ENCODE data around the gene TBC1D4.

TBC1D4 gene

DNA sequence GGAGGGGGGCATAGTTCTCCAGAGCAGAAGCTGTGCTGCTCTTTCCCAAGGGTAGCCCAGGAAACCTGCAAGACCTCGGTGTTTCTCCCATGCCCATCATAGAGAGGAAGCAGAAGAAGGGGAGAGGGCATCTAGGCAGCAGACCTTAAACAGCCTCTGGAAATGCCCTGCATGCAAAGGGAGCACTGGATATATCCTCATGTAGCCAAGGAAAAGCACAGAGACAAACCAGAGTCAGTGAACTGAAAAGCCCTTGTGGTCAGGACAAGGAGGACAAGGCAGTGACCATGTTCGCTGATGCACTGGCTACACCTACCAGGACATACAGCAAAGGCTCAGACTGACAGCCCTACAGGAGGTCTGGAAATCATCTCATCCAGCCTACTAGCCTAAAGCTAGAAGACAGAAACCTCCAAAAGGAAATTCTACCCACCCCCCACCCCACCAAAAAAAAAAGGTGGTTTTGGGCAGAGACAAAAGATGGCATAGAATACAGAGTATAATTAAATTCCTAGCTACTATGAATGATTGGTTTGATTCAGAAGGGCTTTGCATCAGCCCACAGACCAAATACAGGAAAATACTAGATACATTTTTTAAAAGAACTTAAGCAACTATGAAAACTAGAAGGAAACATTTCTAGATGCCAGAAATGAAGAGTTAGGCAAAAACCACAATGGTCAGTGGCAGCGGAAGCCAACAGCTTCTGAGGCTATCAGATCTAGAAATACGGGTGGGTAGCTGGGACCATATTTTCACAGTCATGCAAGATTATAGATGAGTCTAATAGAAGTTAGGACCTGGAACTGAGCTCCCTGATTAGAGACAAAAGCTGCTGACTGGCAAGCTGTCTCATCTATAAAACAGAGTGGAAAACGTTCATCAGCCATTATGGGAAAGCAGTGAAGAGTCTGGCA is 4.4 kb upstream of the TBC1D4 start:
- DNase-seq = peak; percentile 16

DNA sequence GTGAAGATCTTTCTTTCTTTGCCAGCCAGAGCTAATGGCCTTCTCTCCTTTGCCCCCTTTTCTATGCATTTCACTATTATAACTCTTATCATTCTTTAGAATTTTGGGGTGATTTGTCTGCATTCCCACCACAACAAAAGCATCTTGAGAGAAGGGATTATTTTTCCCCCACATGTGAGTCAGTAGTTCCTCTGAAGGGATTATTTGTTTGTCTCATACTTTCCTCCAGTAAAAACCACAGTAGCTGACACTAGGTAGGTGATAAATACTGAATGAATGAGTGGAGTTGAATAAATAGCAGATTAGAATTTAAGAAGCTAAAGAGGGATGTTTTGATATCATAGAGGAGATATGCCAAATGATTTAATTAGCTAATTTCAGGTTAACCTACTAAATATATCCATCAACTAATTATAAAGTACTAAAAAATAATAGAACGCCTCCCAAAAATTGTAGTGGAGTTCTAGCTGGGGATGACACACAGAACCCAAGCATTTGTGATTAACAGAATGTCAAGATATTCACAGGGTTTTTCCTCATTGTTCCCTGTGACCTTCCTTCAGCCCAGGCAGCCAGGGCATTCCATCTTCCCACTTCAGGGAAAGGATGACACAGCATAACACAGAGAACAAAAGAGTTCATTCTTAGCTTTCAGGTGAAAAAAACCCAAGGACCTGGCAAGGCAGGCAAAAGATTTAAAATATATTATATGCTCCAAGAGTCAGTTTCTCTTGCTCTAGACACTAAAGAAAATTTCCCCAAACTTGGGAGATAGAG is 3.5 kb upstream of the TBC1D4 start:
- DNase-seq = peak; percentile 25

DNA sequence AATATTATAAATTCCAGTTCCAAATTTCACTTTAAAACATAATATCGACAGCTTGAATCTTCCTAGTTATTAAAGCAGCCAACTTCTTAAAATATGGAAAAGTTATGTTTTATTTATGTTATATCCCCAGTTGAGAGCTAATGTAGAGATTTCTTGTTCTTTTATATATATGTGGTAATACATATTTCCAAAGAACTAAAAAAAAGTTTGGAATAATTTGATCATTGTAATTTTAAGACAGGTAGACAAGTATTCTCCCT is 781 bp upstream of the TBC1D4 start:
- DNase-seq = no peak

DNA sequence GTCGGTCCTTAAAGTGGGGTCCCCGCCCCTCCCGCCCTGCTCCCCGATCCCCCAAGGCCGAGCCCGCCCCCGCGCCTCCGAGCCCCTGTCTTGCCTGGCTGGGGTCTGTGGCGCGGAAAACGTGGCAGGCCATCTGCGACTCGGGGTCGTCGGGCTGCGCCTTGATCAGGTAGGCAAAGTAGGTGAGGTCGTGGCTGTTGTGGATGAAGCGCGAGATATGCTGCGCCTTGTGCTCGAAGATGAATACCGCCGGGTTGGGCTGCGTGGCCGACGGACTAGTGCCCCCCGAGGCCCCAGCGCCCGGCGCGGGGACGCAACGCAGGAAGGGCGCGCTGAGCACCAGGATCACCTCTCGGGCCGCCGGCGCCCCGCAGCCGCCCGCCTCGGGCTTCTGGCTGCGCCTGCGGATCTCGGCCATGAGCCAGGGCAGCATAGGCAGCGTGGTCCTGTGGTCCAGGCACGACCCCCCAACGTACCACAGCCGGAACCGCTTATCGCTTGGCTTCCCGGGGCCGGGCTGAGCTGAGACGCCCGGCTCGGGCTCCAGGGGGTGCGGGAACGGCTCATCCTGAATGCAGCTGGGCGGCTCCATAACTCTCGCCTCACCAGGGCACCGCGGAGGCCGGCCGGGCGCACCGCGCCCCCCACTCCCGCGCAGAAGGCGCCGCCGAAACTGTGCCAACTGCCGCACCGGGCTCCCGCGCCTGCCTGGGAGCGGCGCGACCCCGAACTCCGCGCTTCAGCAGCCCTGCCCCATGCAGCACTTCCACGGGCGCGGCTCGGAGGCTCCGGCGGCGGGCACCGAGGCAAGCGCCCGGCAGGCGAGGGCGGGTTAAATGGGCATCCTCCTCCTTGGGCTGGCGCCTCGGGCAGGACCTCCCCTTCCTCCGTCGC is 546 bp downstream of the TBC1D4 start:
- peak; percentile 32 for DNase-seq

DNA sequence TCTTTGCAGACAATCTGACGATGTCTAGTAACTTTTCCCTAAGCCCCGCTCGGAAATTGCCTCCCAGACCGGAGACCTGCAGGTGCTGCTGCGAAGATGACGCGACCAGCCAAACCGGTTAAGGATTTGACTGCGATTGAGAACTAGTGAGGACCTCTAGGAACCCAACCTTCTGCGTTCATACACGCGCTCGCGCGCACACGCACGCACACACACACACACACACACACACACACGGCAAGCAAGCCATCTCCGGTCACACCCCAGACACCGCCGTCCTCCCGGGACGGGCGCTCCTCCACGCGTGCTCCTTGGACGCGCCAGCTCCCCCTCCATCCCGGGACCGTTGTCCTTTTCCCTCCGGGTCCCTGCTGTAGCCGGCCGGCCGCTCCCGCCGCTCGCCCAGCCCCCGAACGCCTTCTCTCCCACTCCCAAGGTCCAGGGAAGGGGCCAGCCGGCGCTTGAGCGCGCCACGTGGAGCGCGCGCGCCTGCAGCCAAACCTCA is 1.2 kb downstream of the TBC1D4 start:
- DNase-seq = peak; percentile 61

DNA sequence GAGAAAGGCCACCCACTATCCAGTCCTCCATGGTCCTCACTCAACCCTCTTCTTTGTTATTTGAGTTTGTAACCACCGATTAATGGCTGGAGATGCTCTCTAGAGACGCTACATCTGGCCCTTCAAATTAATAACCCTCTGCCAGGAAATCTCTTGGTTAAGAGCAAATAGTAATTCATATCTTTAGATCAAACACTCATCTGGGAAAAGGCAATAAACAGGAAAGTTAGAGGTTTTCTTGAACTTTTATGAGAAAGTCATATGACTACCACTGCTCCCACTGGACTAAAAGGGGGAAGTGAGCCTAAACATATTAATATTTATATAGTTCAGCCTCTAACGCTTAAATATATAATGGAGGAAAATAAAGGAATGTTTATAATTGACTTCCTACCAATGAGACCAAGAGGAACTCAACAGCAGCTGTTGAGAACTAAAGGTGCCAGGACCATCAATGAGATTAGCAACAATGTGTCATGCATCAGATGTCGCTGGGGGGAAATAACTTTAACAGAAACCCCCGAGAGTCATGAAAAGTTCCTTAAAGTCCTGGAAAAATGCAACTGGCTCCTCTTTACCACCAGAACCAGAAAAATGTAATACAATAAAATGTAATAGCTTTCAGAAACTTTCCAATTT is 2.7 kb downstream of the TBC1D4 start:
- no peak for DNase-seq

DNA sequence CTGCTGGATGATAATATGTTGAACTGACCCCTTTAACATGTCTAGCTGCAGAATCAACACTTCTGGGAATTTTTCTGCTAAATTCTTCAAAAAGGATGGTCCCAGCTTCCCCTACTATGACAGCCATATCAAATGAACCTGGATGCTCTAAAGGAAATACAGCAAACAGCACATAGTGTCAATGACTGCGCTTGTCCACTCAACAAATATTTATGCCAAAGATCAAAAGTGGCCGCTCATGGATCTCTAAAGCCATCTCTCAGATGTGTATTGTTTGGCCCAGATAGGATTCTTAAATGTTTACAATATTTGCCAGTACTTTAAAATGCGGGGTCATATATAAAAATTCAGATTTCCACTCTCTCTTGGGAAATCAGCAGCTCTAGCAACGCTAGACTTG is 3.3 kb downstream of the TBC1D4 start:
- no peak for DNase-seq

DNA sequence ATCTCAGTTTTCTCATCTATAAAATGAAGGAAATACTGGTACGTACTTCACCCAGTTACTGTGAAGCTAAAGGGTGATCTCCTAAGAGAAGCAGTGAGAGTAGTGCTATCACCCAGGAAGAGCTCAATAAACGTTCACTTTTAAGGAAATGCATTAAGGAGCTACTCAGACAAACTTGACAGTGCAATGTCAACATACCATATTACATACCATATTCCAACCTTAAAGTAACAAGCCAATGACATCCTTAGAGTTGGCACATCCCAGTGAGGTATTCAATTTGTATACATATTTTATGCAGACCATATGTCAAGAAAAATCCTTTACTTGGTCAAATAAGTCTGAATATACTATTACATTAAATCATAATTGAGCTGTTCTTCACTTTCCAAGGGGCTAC is 7.0 kb downstream of the TBC1D4 start:
- no peak for DNase-seq

DNA sequence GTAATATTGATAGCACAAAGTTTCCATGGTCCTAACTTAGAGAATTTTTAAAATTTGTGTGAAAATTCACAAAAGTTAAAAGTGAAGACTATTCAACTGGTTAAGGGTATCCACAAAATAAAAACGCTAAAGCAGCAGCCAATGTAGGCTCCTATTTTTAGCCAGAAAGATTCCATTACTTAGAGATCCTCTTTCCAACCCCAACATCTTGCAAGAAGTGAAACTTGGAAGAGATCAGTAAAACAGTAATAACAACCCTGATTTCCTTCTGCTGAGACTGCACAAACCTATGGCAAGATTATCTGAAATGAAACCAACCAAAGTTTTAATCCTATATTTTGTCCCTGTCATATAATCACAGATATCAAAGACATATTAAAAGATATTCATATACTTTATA is 8.5 kb downstream of the TBC1D4 start:
- no peak for DNase-seq

DNA sequence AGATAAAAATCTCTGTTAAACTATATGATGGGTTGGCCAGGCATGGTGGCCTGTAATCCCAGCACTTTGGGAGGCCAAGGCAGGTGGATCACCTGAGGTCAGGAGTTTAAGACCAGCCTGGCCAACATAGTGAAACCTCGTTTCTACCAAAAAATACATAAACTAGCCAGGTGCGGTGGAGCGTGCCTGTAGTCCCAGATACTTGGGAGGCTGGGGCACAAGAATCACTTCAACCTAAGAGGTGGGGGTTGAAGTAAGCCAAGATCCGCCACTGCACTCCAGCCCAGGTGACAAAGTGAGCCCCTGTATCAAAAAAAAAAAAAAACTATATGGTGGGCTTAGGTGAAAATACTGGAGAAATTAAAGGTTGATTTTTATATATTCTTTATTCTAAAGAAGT is 11.3 kb downstream of the TBC1D4 start:
- no peak for DNase-seq

DNA sequence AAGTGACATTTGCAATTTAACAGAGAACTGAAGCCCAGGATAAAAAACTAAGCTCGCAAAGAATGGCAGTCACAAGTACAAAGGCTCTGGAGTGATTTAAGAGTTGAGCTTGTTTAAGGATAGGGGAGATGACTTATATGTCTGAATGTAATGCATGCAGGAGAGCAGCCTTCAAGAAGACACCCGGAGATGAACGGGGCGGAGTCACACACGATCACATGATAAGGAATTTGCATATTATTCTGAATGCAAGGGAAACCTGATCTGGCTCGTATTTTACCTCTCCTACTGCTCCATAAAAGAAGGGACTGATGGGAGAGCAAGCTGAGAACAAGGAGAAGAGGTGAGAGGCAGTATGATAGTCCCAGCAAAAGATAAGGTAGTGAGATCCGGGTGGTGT is 12.9 kb downstream of the TBC1D4 start:
- DNase-seq = no peak

DNA sequence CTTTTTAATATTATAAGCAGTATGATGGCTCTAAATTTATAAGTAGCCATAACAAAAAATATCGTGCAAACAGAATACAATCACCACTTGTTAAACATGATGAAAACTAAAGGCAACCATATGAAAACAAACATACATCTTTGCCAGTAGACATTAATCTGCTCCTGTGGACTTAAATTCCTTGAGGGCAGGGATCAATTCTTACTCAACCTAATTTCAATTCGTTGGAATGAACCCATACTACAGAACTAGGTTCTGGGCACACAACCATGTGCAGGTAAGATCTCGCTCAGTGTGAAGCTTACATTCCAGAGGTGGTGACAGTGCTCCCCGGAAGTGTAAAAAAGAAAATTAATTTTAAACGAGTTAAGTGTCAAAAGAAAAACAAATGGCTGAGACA is 13.4 kb downstream of the TBC1D4 start:
- DNase-seq = no peak

DNA sequence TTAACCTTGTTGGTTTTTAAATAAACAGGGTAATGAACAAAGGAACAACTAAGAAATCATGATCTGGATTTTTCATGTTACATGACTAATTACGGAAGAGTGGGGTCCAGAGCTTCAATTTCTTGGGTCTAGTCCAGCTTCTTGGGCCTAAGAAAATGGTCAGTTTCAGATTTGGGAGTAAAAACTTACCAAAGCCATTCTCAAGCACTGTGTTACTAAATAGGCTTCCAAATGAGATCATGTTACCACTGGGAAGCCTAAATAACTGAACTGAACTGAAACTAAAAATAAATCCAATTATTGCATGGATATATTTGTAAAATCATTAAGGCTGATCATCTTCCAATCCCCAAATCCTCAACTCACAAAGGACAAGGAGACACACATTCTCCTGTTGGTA is 13.9 kb downstream of the TBC1D4 start:
- no peak for DNase-seq

DNA sequence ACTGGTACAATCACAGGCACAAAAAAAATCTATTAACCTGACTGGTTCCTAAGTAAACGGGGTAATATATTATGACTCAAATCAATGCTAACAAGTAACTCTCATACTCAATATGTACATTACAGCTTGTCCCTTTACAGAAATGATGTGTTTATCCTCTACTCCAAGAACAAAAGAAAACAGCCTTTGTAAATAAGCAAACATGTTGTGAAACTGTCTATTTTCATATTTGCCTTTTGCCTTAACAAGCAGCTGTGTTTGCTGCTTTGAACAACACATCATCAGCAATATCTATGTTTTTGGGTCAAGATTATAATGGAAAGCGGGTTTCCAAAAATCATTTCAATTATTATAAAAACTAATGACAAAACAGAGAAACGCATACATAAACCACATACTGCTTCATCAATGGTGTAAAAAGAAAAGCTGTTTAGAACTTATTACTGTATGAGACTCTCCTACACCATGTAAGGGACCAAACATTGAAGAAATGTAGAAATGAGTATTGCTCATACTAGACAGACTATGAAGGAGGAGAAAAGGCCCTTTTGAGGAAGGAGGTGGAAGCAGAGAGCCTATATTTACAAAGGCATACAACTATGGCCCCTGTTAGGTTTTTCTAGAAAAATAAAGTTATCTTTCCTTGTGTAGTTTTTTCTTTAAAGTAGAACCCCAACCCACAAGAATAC is 14.8 kb downstream of the TBC1D4 start:
- no peak for DNase-seq

DNA sequence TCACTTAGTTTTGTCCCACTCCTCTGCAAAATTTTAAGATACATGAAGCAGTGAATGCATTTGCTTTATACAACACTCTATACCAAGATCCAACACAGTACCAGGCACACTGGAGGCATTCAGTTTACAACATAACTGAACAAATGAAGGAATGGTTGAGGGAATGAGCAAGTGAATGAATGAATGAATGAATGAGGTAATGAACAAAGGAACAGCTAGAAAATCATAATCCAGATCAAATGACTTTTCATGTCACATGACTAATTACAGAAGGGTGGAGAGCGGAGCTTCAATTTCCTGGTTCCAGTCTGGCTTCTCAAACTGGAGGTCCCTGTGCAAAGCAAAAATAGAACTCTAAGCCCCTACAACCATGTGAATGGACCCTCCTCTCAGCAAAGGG is 16.7 kb downstream of the TBC1D4 start:
- DNase-seq = no peak

DNA sequence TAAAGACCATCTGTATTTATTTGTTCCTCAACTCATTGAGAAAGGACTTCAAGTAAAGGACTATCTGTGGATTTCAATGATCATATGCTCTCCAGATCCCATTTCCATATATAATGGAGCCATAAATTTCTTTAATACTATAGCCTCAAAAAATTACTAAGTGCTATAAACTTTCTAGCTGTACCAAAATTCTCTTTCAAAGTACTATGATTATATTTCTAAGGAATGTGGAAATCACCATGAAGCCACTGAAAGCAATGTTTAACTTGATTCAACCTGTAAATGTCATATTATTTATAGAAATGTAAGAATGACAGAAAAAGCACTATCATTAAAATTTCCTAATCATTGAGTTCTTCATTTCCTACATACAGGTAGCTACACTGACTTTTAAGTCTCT is 20.7 kb downstream of the TBC1D4 start:
- no peak for DNase-seq

DNA sequence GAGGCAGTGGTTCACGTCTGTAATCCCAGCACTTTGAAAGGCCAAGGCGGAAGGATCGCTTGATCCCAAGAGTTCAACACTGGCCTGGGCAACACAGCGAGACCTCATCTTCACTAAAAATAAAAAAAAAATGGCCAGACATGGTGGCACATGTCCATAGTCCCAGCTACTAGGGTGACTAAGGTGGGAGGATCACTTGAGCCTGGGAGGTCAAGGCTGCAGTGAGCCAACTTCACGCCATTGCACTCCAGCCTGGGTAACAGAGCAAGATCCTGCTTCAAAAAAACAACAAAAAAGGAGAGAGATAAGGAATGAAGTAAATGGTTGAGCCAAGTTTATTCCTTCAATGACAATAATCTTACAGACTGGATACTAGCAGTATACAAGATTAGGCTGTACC is 21.3 kb downstream of the TBC1D4 start:
- no peak for DNase-seq

DNA sequence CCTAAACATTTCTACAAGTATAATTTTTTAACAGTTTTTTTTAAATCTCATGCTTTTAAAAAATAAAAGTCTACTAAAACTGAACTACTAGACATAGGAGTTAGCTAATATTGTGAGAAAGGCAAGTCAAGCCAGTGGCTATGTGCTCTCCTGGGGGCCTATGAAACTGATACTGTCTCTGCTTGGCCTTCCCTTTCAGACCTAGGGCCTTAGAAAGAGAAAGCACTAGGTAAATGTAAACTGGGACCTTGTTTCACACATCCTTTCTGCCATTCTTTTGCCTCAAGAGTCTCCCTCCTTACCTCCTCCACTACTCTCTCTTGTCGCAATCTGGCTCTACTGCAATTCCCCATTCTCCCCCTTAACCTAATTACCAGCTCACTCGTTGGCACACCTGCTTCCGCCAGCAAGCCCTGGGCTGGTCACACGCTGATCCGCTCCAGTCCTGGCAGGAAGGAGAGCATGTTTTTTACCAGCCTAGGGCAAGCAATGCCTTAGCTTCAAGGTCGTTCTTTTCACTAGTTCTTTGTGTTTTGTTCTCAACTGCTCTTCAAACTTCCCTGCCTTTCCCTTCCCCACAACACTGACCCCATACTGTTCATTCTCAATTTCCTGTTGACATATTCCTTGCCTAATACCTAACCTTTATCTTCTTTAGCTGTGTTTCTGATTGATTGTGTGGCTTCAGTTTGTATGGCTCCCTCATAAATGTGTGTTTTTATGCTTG is 23.1 kb downstream of the TBC1D4 start:
- no peak for DNase-seq

DNA sequence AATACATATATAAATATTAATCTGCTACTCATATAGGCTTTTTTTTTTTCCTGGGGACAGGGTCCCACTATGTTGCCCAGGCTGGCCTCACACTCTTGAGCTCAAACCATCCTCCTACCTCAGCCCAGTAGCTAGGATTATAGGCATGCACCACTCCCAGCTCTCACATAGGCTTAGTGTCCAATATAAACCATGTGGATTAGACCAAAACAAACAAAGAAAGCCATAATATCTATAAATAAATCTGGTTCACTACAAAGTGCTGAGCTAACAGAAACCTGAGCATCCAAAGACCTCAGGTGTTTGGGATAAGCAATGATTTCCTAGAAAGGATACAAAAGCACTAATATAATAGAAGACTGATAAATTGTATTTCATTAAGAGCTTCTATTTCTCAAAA is 26.0 kb downstream of the TBC1D4 start:
- DNase-seq = no peak

DNA sequence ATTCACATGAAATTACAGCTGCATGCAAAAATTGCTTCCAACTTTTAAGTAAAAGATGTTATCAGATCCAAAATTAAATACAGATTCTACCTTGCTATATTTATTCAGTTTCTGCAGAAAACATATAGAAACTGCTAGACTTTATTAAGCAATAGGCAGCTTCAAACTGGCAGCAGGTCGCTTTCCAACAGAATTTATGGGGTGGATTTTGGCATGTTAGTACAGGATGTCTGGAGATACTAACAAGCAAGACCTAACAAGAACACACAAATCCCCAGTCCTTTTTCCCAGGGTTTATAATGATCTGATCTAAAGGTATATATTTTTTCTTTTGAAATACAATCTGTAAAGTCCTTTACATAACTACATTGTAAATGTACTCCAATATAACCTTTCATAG is 27.5 kb downstream of the TBC1D4 start:
- no peak for DNase-seq

DNA sequence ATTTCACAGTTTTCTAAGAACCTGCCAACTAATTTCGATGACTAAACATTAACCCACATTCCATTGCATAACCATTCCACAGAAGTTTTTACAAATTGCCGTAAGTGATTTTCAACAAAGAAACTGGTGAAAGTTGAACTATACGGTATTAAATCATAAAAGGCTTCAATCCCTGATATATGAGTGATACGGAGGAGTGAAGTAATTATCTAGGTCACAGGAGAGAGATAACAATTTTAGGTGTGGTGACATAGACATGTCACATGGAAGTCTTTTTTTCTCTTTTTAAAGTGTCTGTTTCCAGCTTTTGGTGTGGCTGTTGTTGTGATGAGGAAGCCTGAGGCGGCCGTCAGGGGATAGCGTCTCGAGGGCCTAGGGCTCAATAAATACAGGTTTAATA is 29.4 kb downstream of the TBC1D4 start:
- no peak for DNase-seq

DNA sequence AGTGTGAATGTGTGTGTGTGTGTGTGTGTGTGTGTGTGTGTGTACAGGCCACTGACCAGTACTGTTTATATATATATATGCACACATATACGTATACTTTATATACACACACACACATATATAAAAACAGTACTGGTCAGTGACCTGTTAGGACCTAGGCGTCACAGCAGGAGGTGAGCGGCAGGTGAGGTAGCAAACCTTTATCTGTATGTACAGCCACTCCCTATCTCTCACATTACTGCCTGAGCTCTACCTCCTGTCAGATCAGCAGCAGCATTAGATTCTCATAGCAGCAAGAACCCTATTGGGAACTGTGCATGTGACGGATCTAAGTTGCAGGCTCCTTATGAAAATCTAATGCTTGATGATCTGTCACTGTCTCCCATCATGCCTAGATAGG is 34.5 kb downstream of the TBC1D4 start:
- DNase-seq = no peak

Measured in activated CD4-positive, alpha-beta T cell treated with anti-CD3 and anti-CD28 coated beads, Interleukin-2, Interleukin-6, amounts not matched to agents 100 ng/mL and 50 ng/mL, durations not matched to agents 16 hours and 8 hours (primary cell).